Retinal pigment epithelial cell (primary cell): ENCODE data around the gene TMEM156.
A peak's percentile ranks its signal among the peaks of the same experiment; 100 is the strongest.
"Not testable (repeated sequence)": the region's sequence is repeated elsewhere in the genome, so short reads cannot be mapped to it uniquely, and the experiment has no call there.

Experiments
- DNase-seq: peaks from one replicate; pipeline ENCODE4 v3.0.0-alpha.2; 2010; ENCODE audit warnings: low read depth
- H3K4me3 ChIP-seq: 2 replicates; pipeline ENCODE4 v1.5.1; 2011; ENCODE audit warnings: mild to moderate bottlenecking, low read length, control low read depth, moderate library complexity
- CTCF ChIP-seq: conservative IDR thresholded peaks from 2 replicates; pipeline ENCODE4 v1.5.1; 2011; ENCODE audit warnings: low read depth, low read length, control low read depth, inconsistent platforms

The TMEM156 gene

GRCh38 chr4:38968668-38969067 is 63.5 kb downstream of the TMEM156 start:
- no peak for DNase-seq
- no peak overlapping the region for H3K4me3 ChIP-seq
- TF ChIP-seq CTCF, result no peak

GRCh38 chr4:38967260-38968095 is 64.7 kb downstream of the TMEM156 start:
- H3K4me3 ChIP-seq, result no peak overlapping the region
- no peak for TF ChIP-seq CTCF
- peak; percentile 65 for DNase-seq

GRCh38 chr4:38965866-38966265 is 66.3 kb downstream of the TMEM156 start:
- no peak for TF ChIP-seq CTCF
- H3K4me3 ChIP-seq, result no peak overlapping the region
- DNase-seq, result no peak

GRCh38 chr4:38964942-38965775 is 67.0 kb downstream of the TMEM156 start:
- no peak overlapping the region for H3K4me3 ChIP-seq
- no peak for TF ChIP-seq CTCF
- DNase-seq, result no peak

GRCh38 chr4:38959248-38959647 is 73.0 kb downstream of the TMEM156 start:
- H3K4me3 ChIP-seq, DNase-seq: not testable (repeated sequence)

GRCh38 chr4:38958453-38959190 is 73.6 kb downstream of the TMEM156 start:
- no peak overlapping the region for H3K4me3 ChIP-seq
- DNase-seq, result no peak
- no peak for TF ChIP-seq CTCF

- DNase-seq, result no peak
- no peak for TF ChIP-seq CTCF
- no peak overlapping the region for H3K4me3 ChIP-seq
Measured at GRCh38 chr4:38957893-38958292, 74.3 kb downstream of the TMEM156 start.
